GM13976 (cell line): ENCODE results near the gene RPRD1A.

ENCODE experiments used
- DNase-seq: peaks from one replicate; pipeline ENCODE4 v3.0.0; 2012; ENCODE audit warnings: low spot score
- CTCF ChIP-seq: IDR thresholded peaks from 2 replicates; pipeline ENCODE4 v1.5.1; 2012; ENCODE audit warnings: borderline replicate concordance, mild to moderate bottlenecking; ENCODE audit not compliant: insufficient read depth; ENCODE audit errors: extremely low read depth, missing control alignments, control extremely low read depth
- in situ Hi-C: fragments of 300-500 bp; cut with MboI; formaldehyde crosslinking; loops from one replicate; pipeline ENCODE4 v1.12.0; 2022; ENCODE audit warnings: low sequenced_read_pairs, mixed read lengths, inconsistent platforms; ENCODE audit not compliant: unreplicated experiment

The RPRD1A gene

GRCh38 chr18:35941299-35941698 is 126.1 kb downstream of the RPRD1A start:
- TF ChIP-seq CTCF: no peak
- DNase-seq: no peak
- in situ Hi-C loops: loop anchor here (10.0 kb wide), 1 partner anchor 186 kb away; no protein-coding TSS in a partner anchor
